ENCODE measurements around the gene LRRC4C.

The LRRC4C gene

DNA sequence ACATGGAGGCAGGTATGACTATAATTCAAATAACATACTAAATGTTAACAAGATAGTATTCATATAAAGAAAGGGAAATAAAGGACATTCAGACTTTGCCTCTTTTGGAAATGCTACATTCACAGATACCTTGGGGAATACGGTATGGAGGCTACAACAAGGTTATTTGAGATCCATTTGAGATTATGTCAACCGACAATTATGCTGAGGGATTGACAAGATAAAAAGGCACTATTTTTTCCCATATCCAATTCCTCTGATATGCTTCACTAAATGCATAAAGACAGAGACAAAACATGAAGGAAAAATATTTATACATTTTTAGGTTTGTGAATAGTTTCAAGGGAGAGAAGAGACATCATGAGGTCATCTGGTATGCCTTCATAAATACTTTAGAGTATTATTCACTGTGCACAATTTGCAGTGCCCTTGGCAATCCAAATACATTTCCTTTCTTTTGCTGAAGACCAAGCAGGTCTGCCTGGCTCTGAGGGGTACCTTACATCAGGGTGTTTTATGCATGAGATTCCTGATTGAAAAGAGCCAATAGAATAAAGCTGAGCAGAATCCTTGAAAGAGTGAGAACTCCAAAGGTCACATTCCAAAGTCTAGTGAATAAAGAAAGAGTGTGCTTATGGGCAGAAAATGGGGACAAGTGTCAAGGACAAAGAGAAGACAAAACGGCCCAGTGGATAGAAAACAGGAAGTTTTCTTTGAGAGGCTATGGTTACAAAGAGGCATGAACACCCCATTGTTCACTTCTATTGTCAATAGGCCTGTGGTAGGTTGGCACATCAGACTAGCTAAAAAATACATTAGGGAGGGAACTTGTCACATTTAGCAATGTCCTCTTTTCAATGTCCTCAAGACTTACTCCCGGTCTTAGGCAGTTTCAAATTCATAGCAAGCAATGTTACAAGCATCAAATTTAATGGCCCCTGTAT is 455.8 kb downstream of the LRRC4C start:
- no peaks in the 10 kb centered on the region for H3K27me3 ChIP-seq (ENCODE audit: insufficient read depth, low read length)
- no peaks in the 10 kb centered on the region for H3K4me1 ChIP-seq (ENCODE audit: insufficient read depth, low read length, severe bottlenecking)
- H3K36me3 ChIP-seq (ENCODE audit: insufficient read depth, low read length), result no peaks in the 10 kb centered on the region
- no peak overlapping the region for H3K4me2 ChIP-seq (ENCODE audit: low read length)
- no peaks in the 10 kb centered on the region for H4K20me1 ChIP-seq (ENCODE audit: insufficient read depth, low read length)
- no peak overlapping the region for H3K4me3 ChIP-seq (ENCODE audit: low read depth, low read length, poor library complexity, severe bottlenecking)
- H3K9me2 ChIP-seq (ENCODE audit: low read depth, low read length), result no peaks in the 10 kb centered on the region
- H3K79me2 ChIP-seq (ENCODE audit: insufficient read depth, low read length), result no peaks in the 10 kb centered on the region
- TF ChIP-seq, protein P1, sequence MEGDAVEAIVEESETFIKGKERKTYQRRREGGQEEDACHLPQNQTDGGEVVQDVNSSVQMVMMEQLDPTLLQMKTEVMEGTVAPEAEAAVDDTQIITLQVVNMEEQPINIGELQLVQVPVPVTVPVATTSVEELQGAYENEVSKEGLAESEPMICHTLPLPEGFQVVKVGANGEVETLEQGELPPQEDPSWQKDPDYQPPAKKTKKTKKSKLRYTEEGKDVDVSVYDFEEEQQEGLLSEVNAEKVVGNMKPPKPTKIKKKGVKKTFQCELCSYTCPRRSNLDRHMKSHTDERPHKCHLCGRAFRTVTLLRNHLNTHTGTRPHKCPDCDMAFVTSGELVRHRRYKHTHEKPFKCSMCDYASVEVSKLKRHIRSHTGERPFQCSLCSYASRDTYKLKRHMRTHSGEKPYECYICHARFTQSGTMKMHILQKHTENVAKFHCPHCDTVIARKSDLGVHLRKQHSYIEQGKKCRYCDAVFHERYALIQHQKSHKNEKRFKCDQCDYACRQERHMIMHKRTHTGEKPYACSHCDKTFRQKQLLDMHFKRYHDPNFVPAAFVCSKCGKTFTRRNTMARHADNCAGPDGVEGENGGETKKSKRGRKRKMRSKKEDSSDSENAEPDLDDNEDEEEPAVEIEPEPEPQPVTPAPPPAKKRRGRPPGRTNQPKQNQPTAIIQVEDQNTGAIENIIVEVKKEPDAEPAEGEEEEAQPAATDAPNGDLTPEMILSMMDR (IDR thresholded peaks at IDR 0.05; ENCODE audit: low read length), result no peak
- TF ChIP-seq EZH2 (IDR thresholded peaks at IDR 0.05; ENCODE audit: borderline replicate concordance, low read length), result no peak
- H3F3A ChIP-seq (ENCODE audit: insufficient read depth, low read length), result no peaks in the 10 kb centered on the region
- no peak overlapping the region for H3K27ac ChIP-seq (ENCODE audit: low read depth, low read length, poor library complexity, severe bottlenecking)
- H2AFZ ChIP-seq (ENCODE audit: low read length), result no peak overlapping the region
- no peaks in the 10 kb centered on the region for H3K9me3 ChIP-seq (ENCODE audit: low read length)
- no peak overlapping the region for H3K9ac ChIP-seq (ENCODE audit: low read length)

DNA sequence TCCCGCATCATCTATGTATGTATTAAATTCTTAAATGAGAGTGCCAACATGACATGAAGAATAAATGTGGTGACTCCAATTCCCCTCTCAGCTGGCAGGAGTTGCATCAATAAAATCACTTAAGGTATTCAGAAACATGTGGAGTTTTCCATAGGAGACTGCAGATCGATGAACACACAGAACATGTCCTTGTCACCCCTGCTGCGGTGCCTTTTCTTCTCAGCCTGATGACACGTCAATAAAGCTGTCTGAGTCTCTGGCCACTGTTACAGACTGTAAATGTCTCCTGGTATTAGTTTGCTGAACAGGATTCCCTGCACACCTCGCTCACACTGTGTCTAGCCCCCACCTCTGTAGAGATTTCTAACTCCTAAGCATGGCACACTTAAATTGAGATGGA is 460.5 kb downstream of the LRRC4C start:
- Histone ChIP-seq H3K4me1 (ENCODE audit: insufficient read depth, low read length, severe bottlenecking) (no peaks in the 10 kb centered on the region), H3K79me2 (ENCODE audit: insufficient read depth, low read length) (no peaks in the 10 kb centered on the region), H3K9me3 (ENCODE audit: low read length) (no peaks in the 10 kb centered on the region), H3K4me3 (ENCODE audit: low read depth, low read length, poor library complexity, severe bottlenecking) (no peak overlapping the region), H3K27ac (ENCODE audit: low read depth, low read length, poor library complexity, severe bottlenecking) (no peak overlapping the region), H3F3A (ENCODE audit: insufficient read depth, low read length) (no peaks in the 10 kb centered on the region), H2AFZ (ENCODE audit: low read length) (no peak overlapping the region), H3K4me2 (ENCODE audit: low read length) (no peak overlapping the region), H3K27me3 (ENCODE audit: insufficient read depth, low read length) (no peaks in the 10 kb centered on the region), H3K9me2 (ENCODE audit: low read depth, low read length) (no peaks in the 10 kb centered on the region), H4K20me1 (ENCODE audit: insufficient read depth, low read length) (no peaks in the 10 kb centered on the region), H3K9ac (ENCODE audit: low read length) (no peak overlapping the region), H3K36me3 (ENCODE audit: insufficient read depth, low read length) (no peaks in the 10 kb centered on the region)
- TF ChIP-seq EZH2 (IDR thresholded peaks at IDR 0.05; ENCODE audit: borderline replicate concordance, low read length), result no peak
- TF ChIP-seq, protein P1 (IDR thresholded peaks at IDR 0.05; ENCODE audit: low read length), result no peak

DNA sequence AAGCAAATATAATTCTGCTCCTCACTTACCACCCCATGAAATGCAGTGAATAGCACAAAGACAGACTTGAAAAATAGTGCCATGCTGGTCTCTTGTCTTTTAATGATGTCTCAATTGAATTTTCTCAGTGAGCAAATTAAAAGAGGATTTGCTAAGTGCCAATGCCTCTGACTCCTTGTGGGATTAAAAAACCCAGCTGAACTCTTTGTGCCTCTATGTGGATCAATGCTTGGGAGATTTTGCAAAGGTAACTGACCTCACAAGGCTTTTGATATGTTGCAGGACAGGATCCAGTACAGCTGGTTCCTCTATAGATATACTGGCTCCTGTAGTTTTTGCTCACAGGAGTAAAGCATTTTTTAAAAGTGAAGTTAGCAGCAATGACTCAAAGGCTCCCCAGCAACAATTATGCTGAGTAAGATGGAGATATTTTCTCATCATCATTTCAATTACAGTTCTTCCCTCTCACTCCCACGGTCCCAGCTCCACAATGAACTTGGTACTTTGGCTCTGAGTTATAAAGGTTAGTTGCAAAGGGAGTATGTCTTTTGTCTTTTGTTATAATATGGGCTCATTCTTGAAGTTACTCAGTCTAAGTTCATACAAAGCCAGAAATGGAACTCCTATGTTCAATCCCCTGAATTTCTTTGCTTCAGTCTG is 471.5 kb downstream of the LRRC4C start:
- Histone ChIP-seq H3F3A (ENCODE audit: insufficient read depth, low read length) (no peaks in the 10 kb centered on the region), H2AFZ (ENCODE audit: low read length) (no peak overlapping the region), H3K79me2 (ENCODE audit: insufficient read depth, low read length) (no peaks in the 10 kb centered on the region), H3K27ac (ENCODE audit: low read depth, low read length, poor library complexity, severe bottlenecking) (no peak overlapping the region), H3K4me1 (ENCODE audit: insufficient read depth, low read length, severe bottlenecking) (no peaks in the 10 kb centered on the region), H3K36me3 (ENCODE audit: insufficient read depth, low read length) (no peaks in the 10 kb centered on the region), H4K20me1 (ENCODE audit: insufficient read depth, low read length) (no peaks in the 10 kb centered on the region), H3K9me3 (ENCODE audit: low read length) (no peaks in the 10 kb centered on the region), H3K27me3 (ENCODE audit: insufficient read depth, low read length) (no peaks in the 10 kb centered on the region), H3K4me2 (ENCODE audit: low read length) (no peak overlapping the region), H3K9me2 (ENCODE audit: low read depth, low read length) (no peaks in the 10 kb centered on the region), H3K9ac (ENCODE audit: low read length) (no peak overlapping the region), H3K4me3 (ENCODE audit: low read depth, low read length, poor library complexity, severe bottlenecking) (no peak overlapping the region)
- TF ChIP-seq, protein P1 (IDR thresholded peaks at IDR 0.05; ENCODE audit: low read length), result no peak
- TF ChIP-seq EZH2 (IDR thresholded peaks at IDR 0.05; ENCODE audit: borderline replicate concordance, low read length), result no peak

All from OCI-LY1 (cell line).